Esophagus squamous epithelium (tissue), 5 donors: ENCODE results near the gene FGD3. TPM values are rescaled to one million over a fixed set of nuclear protein-coding genes. Genes with fewer than 3 reads are reported as not detected.

Source experiments
- DNase-seq: peaks from one replicate; lab custom pipeline; 2025; lab: John Stamatoyannopoulos, UW
- H3K27ac ChIP-seq, 4 donors: fragments of 200-600 bp; sonication (generic); one replicate each; pipeline ENCODE4 v1.5.1; 2016 to 2019; ENCODE audit warnings: mild to moderate bottlenecking in 1 of 4
- H3K27me3 ChIP-seq, 4 donors: fragments of 200-600 bp; sonication (generic); 1 replicate in 3 of 4; 2 replicates in 1 of 4; pipeline versions ENCODE4 v1.5.1 to v1.6.0; 2017 to 2021; ENCODE audit warnings: antibody characterized with exemption in 1 of 4
- H3K36me3 ChIP-seq, 3 donors: fragments of 200-600 bp; sonication (generic); one replicate each; pipeline ENCODE4 v1.5.1; 2016 to 2019
- H3K4me1 ChIP-seq, 3 donors: fragments of 200-600 bp; sonication (generic); one replicate each; pipeline ENCODE4 v1.5.1; 2017 to 2019
- H3K4me3 ChIP-seq, 4 donors: fragments of 200-600 bp; sonication (generic); 1 replicate in 3 of 4; 2 replicates in 1 of 4; pipeline ENCODE4 v1.5.1; 2016 to 2019; ENCODE audit warnings: mild to moderate bottlenecking in 2 of 4, moderate library complexity in 1 of 4
- H3K9me3 ChIP-seq, 3 donors: fragments of 200-600 bp; sonication (generic); one replicate each; pipeline ENCODE4 v1.5.1; 2016 to 2019
- CTCF ChIP-seq, 6 experiments: fragments of 450-650 bp in 4 of 6; fragments of 200-600 bp in 2 of 6; sonication (generic) in 2 of 6; IDR thresholded peaks; one replicate each; pipeline ENCODE4 v1.5.1; 2016 to 2019; ENCODE audit warnings: antibody characterized with exemption in 6 of 6, mild to moderate bottlenecking in 4 of 6, moderate library complexity in 4 of 6
- POLR2A ChIP-seq, 4 donors: fragments of 450-650 bp; IDR thresholded peaks; one replicate each; pipeline ENCODE4 v1.6.1; 2017; ENCODE audit warnings: antibody characterized with exemption in 4 of 4, mild to moderate bottlenecking in 4 of 4, moderate library complexity in 3 of 4
- WGBS, 2 donors: methylation state at CpG; one replicate each; pipeline ENCODE4 v1.1.5; 2018; 5-methylcytosine and 5-hydroxymethylcytosine counted together
- intact Hi-C: fragments of 100-400 bp; cut with DNase I; formaldehyde crosslinking; loops from one replicate; pipeline ENCODE4 v1.15.0; 2022
- total RNA-seq, 4 donors: library from RNA; depleted of rRNA; stranded (reverse); fragments of >200 nt; gene quantifications; one replicate each; pipeline ENCODE4 v1.1.0, GENCODE V29; 2016
- donor health status: DM: yes; HTN: yes; CAD: no.

The FGD3 gene
- total RNA-seq, 4 donors from 2014 or later = 2.4 to 6.5 (median 4.9) TPM

- H3K4me1 ChIP-seq = peaks cover 22 to 66% (median 35%) of the 10 kb centered on the region in 3 donors
- no peak overlapping the region for H3K4me3 ChIP-seq
- DNase-seq = no peak
- H3K27ac ChIP-seq = peak overlapping the region in 1 of 4 donors; percentile 68
- no peaks in the 10 kb centered on the region for H3K36me3 ChIP-seq
- H3K9me3 ChIP-seq = no peaks in the 10 kb centered on the region
- peaks cover 0 to 17% (median 0%) of the 10 kb centered on the region in 4 donors for H3K27me3 ChIP-seq
- TF ChIP-seq CTCF (IDR thresholded peaks at IDR 0.05) (no peak), POLR2A (IDR thresholded peaks at IDR 0.05) (no peak)
- 68 to 70% methylated on average over 2 to 4 of the region's 11 CpGs for WGBS, 2 donors
- intact Hi-C loops = no loop called here
Observed at GRCh38 chr9:92949266-92949982, 2.1 kb downstream of the FGD3 start.

GRCh38 chr9:92950359-92950955 is 3.1 kb downstream of the FGD3 start:
- intact Hi-C loops = no loop called here
- Histone ChIP-seq H3K4me3 (no peak overlapping the region), H3K9me3 (no peaks in the 10 kb centered on the region), H3K27ac (peak overlapping the region; percentile 49 to 68 (median 58)), H3K36me3 (no peaks in the 10 kb centered on the region), H3K27me3 (peaks cover 0 to 17% (median 0%) of the 10 kb centered on the region in 4 donors), H3K4me1 (peaks cover 26 to 71% (median 35%) of the 10 kb centered on the region in 3 donors)
- TF ChIP-seq POLR2A (IDR thresholded peaks at IDR 0.05) (no peak), CTCF (IDR thresholded peaks at IDR 0.05) (no peak)
- no peak for DNase-seq
- 52 to 76% methylated on average over 8 to 10 of the region's 11 CpGs for WGBS, 2 donors

- Histone ChIP-seq H3K9me3 (no peaks in the 10 kb centered on the region), H3K4me3 (no peak overlapping the region), H3K36me3 (no peaks in the 10 kb centered on the region), H3K27ac (peak overlapping the region; percentile 64 to 82 (median 68)), H3K27me3 (peaks cover 0 to 17% (median 0%) of the 10 kb centered on the region in 4 donors), H3K4me1 (peaks cover 20 to 58% (median 25%) of the 10 kb centered on the region in 3 donors)
- no peak for TF ChIP-seq CTCF (IDR thresholded peaks at IDR 0.05)
- TF ChIP-seq POLR2A (IDR thresholded peaks at IDR 0.05) = no peak
- DNase-seq = no peak
- intact Hi-C loops = no loop called here
- WGBS, 2 donors = 70 to 77% methylated on average over 9 of the region's 9 CpGs
Observed at GRCh38 chr9:92952906-92953610, 5.7 kb downstream of the FGD3 start.

GRCh38 chr9:92954049-92954861 is 6.9 kb downstream of the FGD3 start:
- intact Hi-C loops = no loop called here
- Histone ChIP-seq H3K27ac (peak overlapping the region; percentile 64 to 82 (median 68)), H3K4me1 (peaks cover 20 to 52% (median 25%) of the 10 kb centered on the region in 3 donors), H3K36me3 (no peaks in the 10 kb centered on the region), H3K9me3 (no peaks in the 10 kb centered on the region), H3K4me3 (peak overlapping the region in 1 of 4 donors; percentile 37), H3K27me3 (peaks cover 0 to 11% (median 0%) of the 10 kb centered on the region in 4 donors)
- peak; percentile 9 for DNase-seq
- 45 to 59% methylated on average over 3 to 8 of the region's 10 CpGs for WGBS, 2 donors
- TF ChIP-seq CTCF (IDR thresholded peaks at IDR 0.05) = no peak
- no peak for TF ChIP-seq POLR2A (IDR thresholded peaks at IDR 0.05)
